MM.1S (cell line): ENCODE measurements around the gene OR1F1.

ENCODE experiments used
- CTCF ChIP-seq: fragments of 300-600 bp; sonication (generic); IDR thresholded peaks from 2 replicates; pipeline ENCODE4 v1.5.1; 2016; ENCODE audit warnings: antibody characterized with exemption, low read length, mixed read lengths
- EZH2 ChIP-seq: fragments of 300-600 bp; sonication (generic); optimal IDR thresholded peaks from 2 replicates; pipeline ENCODE3; 2017; ENCODE audit warnings: low read depth, mild to moderate bottlenecking, antibody characterized with exemption, low read length, mixed read lengths

GRCh38 chr16:3158026-3158509 lies 29.9 kb upstream of the OR1F1 start:
- no peak for TF ChIP-seq CTCF
- no peak for TF ChIP-seq EZH2
